ENCODE data around the gene PKP2. TPM values are rescaled to one million over a fixed set of nuclear protein-coding genes. Genes with fewer than 3 reads are reported as not detected.

The PKP2 gene
- under 1 TPM; 0.12 to 0.39 TPM for total RNA-seq

- DNase-seq (peak; percentile 20 to 34), ATAC-seq (replicated peaks in 1 of 2) (peak; percentile 78 to 81)
- no peak within 1 kb of the TSS for H3K27ac Mint-ChIP-seq
- peaks cover 64% of the 10 kb centered on the region for H3K27me3 Mint-ChIP-seq (ENCODE audit: low read depth)
- no peaks in the 10 kb centered on the region for H3K9me3 Mint-ChIP-seq
- H3K4me3 Mint-ChIP-seq, result peak within 1 kb of the TSS; percentile 76 to 84
- peaks cover 10% of the 10 kb centered on the region for H3K4me1 Mint-ChIP-seq (ENCODE audit: low read depth)
- no peaks in the 10 kb centered on the region for H3K36me3 Mint-ChIP-seq (ENCODE audit: insufficient read depth in 2 of 2)
Observed at GRCh38 chr12:32896432-32897280, at the start of gene PKP2. PKP2 (minus strand) TSS chr12:32896777; CDS start chr12:32896731, 46 bp downstream.

- no peak overlapping the region for H3K27ac Mint-ChIP-seq
- H3K9me3 Mint-ChIP-seq, result no peaks in the 10 kb centered on the region
- no peaks in the 10 kb centered on the region for H3K36me3 Mint-ChIP-seq (ENCODE audit: insufficient read depth in 2 of 2)
- no peak overlapping the region for H3K4me3 Mint-ChIP-seq
- H3K27me3 Mint-ChIP-seq (ENCODE audit: low read depth), result no peaks in the 10 kb centered on the region
- no peak for DNase-seq
- no peak for ATAC-seq (replicated peaks in 1 of 2)
- no peaks in the 10 kb centered on the region for H3K4me1 Mint-ChIP-seq (ENCODE audit: low read depth)
Observed at GRCh38 chr12:32944195-32944594, 47.6 kb upstream of the PKP2 start.

DNA sequence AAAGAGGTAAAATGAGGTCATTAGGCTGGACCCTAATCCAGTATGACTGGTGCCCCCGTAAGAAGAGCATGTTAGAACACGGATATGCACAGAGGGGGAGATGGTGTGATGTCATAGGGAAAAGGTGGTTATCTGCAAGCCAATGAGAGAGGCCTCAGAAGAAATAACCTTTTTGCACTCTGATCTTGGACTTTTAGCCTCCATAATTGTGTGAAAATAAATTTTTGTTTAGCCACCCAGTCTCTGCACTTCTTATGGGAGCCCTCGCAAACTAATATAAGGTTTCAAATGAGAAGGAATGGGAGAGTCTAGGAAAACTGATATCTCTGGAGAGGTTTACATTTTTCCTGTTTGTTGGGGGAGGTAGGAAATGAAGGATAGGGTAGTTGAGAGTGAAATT, 43.2 kb upstream of the PKP2 start:
- no peak for ATAC-seq (replicated peaks in 1 of 2)
- H3K9me3 Mint-ChIP-seq, result no peaks in the 10 kb centered on the region
- no peak for DNase-seq
- H3K4me1 Mint-ChIP-seq (ENCODE audit: low read depth), result no peaks in the 10 kb centered on the region
- H3K36me3 Mint-ChIP-seq (ENCODE audit: insufficient read depth in 2 of 2), result no peaks in the 10 kb centered on the region
- no peaks in the 10 kb centered on the region for H3K27me3 Mint-ChIP-seq (ENCODE audit: low read depth)
- H3K27ac Mint-ChIP-seq, result no peak overlapping the region
- H3K4me3 Mint-ChIP-seq, result no peak overlapping the region

GRCh38 chr12:32926963-32927362, 30.4 kb upstream of the PKP2 start:
- ATAC-seq (replicated peaks in 1 of 2), result no peak
- H3K27ac Mint-ChIP-seq, result no peak overlapping the region
- H3K36me3 Mint-ChIP-seq (ENCODE audit: insufficient read depth in 2 of 2), result no peaks in the 10 kb centered on the region

GRCh38 chr12:32926356-32926755, 29.8 kb upstream of the PKP2 start:
- H3K4me1 Mint-ChIP-seq (ENCODE audit: low read depth), result no peaks in the 10 kb centered on the region
- peaks cover under 1 to 5% of the 10 kb centered on the region in 2 donors for H3K9me3 Mint-ChIP-seq
- ATAC-seq (replicated peaks in 1 of 2) (no peak), DNase-seq (no peak)
- H3K4me3 Mint-ChIP-seq, result no peak overlapping the region
- no peaks in the 10 kb centered on the region for H3K36me3 Mint-ChIP-seq (ENCODE audit: insufficient read depth in 2 of 2)
- no peaks in the 10 kb centered on the region for H3K27me3 Mint-ChIP-seq (ENCODE audit: low read depth)
- H3K27ac Mint-ChIP-seq, result no peak overlapping the region

More at GRCh38 chr12:32926963-32927362, 30.4 kb upstream of the PKP2 start:
- no peak for DNase-seq
- Mint-ChIP-seq H3K27me3 (ENCODE audit: low read depth) (no peaks in the 10 kb centered on the region), H3K4me1 (ENCODE audit: low read depth) (no peaks in the 10 kb centered on the region), H3K4me3 (no peak overlapping the region), H3K9me3 (peaks cover 2 to 7% of the 10 kb centered on the region in 2 donors)

DNA sequence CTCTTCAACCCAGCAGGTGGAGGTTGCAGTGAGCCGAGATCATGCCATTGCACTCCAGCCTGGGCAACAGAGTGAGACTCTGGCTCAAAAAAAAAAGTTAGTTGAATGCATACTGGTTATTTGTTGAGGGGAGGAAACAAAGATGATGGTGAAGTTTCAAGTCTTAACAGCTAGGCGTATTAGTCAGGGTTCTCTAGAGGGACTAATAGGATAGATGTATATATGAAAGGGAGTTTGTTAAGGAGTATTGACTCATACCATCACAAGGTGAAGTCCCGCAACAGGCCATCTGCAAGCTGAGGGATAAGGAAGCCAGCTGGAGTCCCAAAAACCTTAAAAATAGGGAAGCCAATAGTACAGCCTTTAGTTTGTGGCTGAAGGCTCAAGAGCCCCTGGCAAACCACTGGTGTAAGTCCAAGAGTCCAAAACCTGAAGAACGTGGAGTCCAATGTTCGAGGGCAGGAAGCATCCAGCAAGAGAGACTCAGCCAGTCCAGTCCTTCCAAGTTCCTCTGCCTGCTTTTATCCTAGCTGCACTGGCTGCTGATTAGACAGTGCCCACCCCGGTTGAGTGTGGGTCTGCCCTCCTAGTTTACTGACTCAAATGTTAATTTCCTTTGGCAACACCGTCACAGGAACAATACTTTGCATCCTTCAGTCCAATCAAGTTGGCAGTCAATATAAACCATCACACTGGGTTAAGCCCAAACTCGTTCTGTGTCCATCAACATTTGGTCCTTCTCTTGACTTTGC, 26.1 kb upstream of the PKP2 start:
- no peaks in the 10 kb centered on the region for H3K27me3 Mint-ChIP-seq (ENCODE audit: low read depth)
- H3K27ac Mint-ChIP-seq, result no peak overlapping the region
- H3K36me3 Mint-ChIP-seq (ENCODE audit: insufficient read depth in 2 of 2), result no peaks in the 10 kb centered on the region
- ATAC-seq (replicated peaks in 1 of 2) (no peak), DNase-seq (no peak)
- peaks cover 0 to 2% of the 10 kb centered on the region in 2 donors for H3K9me3 Mint-ChIP-seq
- no peaks in the 10 kb centered on the region for H3K4me1 Mint-ChIP-seq (ENCODE audit: low read depth)
- H3K4me3 Mint-ChIP-seq, result no peak overlapping the region

DNA sequence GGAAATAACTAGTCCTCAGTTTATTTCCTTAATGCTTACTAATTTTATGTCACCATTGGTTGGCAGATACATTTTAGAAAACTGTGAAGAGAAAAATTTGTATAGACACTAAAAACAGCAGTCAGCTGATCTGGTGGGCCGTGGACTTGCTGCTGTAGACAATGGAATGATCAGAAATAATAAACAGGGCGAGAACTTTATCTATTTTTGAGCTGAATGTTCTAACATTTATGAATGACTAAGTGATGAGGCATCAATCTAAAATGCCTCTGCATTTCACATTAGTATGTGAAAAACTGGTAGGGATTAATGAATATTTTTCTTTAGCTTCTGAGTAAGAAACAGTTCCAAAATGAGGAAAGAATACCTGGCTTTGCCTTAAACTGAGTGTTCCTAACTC, 24.8 kb upstream of the PKP2 start:
- DNase-seq (no peak), ATAC-seq (replicated peaks in 1 of 2) (no peak)
- Mint-ChIP-seq H3K27ac (no peak overlapping the region), H3K36me3 (ENCODE audit: insufficient read depth in 2 of 2) (no peaks in the 10 kb centered on the region), H3K9me3 (no peaks in the 10 kb centered on the region), H3K27me3 (ENCODE audit: low read depth) (no peaks in the 10 kb centered on the region), H3K4me3 (no peak overlapping the region), H3K4me1 (ENCODE audit: low read depth) (no peaks in the 10 kb centered on the region)

GRCh38 chr12:32920506-32921085, 24.0 kb upstream of the PKP2 start:
- no peak for DNase-seq
- Mint-ChIP-seq H3K36me3 (ENCODE audit: insufficient read depth in 2 of 2) (no peaks in the 10 kb centered on the region), H3K9me3 (no peaks in the 10 kb centered on the region), H3K27me3 (ENCODE audit: low read depth) (no peaks in the 10 kb centered on the region), H3K4me3 (no peak overlapping the region), H3K27ac (no peak overlapping the region), H3K4me1 (ENCODE audit: low read depth) (no peaks in the 10 kb centered on the region)
- no peak for ATAC-seq (replicated peaks in 1 of 2)

DNA sequence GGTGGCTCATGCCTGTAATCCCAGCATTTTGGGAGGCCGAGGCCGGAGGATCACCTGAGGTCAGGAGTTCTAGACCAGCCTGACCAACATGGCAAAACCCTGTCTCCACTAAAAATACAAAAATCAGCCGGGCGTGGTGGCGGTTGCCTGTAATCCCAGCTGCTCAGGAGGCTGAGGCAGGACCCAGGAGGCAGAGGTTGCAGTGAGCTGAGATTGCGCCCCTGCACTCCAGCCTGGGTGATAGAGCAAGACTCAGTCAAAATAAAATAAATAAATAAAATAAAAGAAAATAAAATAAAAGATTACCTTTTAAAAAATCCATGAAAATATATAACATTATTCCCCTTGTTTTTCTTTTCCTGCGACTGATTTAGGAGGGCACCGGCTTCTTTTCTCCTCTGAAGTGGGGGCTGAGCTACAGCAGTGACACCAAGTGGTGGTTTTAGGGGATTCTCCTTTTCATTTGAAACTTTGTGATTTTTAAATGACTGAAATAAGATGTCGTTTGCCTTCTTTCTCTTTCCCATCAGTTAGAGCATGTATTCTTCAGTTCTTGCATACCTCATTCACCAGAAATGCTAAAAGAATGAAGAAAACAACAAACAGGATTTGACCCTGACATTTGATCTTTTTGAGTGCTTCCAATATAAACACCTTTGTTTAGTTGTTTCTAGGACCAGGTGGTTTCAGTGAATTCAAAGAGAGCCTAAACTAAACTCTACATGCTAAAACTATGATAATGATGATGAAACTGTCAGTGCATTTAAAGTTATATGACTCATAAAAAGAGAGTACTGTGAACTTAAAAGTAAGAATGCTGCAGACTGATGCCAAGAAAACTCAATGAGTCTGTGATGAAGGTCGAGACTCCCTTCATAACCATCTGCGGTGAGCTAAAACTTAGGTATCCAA, 22.6 kb upstream of the PKP2 start:
- Mint-ChIP-seq H3K4me3 (no peak overlapping the region), H3K4me1 (ENCODE audit: low read depth) (no peaks in the 10 kb centered on the region), H3K36me3 (ENCODE audit: insufficient read depth in 2 of 2) (no peaks in the 10 kb centered on the region), H3K27me3 (ENCODE audit: low read depth) (no peaks in the 10 kb centered on the region), H3K27ac (no peak overlapping the region), H3K9me3 (no peaks in the 10 kb centered on the region)
- DNase-seq, result peak in 1 of 2 donors; percentile 3
- no peak for ATAC-seq (replicated peaks in 1 of 2)

DNA sequence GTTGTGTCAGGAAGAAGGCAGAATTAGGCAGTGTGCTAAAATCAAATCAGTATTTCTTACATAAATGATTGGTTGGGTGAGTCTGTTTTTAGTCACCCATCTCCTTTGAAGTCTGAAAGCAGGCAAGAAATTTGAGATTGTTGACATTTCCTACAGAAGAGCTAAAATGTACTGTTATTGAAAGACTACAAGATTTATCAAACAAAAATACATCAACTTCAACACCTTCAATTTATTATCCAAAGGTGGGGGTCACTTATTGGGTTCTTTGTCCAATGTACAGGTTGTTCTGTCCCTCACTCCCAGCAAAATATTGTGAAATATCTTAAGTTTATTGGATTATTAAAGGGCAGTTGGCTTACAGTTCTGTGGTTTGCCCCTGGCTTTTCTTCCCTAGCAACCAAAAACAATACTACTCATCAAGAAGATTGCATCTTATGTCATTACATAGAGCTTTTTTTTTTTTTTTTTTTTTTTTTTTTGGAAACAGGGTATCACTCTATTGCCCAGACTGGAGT, 20.6 kb upstream of the PKP2 start:
- DNase-seq, result no peak
- no peaks in the 10 kb centered on the region for H3K36me3 Mint-ChIP-seq (ENCODE audit: insufficient read depth in 2 of 2)
- no peak overlapping the region for H3K27ac Mint-ChIP-seq
- ATAC-seq (replicated peaks in 1 of 2), result no peak
- no peaks in the 10 kb centered on the region for H3K9me3 Mint-ChIP-seq
- no peaks in the 10 kb centered on the region for H3K4me1 Mint-ChIP-seq (ENCODE audit: low read depth)
- H3K4me3 Mint-ChIP-seq, result no peak overlapping the region
- H3K27me3 Mint-ChIP-seq (ENCODE audit: low read depth), result no peaks in the 10 kb centered on the region

GRCh38 chr12:32907898-32908476, 11.4 kb upstream of the PKP2 start:
- Mint-ChIP-seq H3K36me3 (ENCODE audit: insufficient read depth in 2 of 2) (no peaks in the 10 kb centered on the region), H3K4me3 (no peak overlapping the region), H3K9me3 (no peaks in the 10 kb centered on the region), H3K27me3 (ENCODE audit: low read depth) (peaks cover 20% of the 10 kb centered on the region), H3K27ac (no peak overlapping the region), H3K4me1 (ENCODE audit: low read depth) (no peaks in the 10 kb centered on the region)
- no peak for DNase-seq
- ATAC-seq (replicated peaks in 1 of 2), result no peak

DNA sequence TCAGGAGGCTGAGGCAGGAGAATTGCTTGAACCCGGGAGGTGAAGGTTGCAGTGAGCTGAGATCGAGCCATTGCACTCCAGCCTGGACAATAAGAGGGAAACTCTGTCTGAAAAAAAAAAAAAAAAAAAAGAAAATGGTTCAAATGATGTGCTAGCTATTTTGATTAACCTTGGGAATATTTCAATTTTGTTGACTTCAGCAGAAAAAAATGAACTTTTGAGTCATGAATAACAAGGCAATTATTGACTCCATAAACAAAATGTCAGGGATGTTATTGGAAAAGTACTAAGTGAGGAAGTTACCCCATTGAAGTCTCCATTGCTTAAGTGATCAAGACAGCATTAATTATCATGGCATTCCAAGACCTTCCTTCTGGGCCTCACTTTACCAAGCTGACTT, 10.6 kb upstream of the PKP2 start:
- no peak overlapping the region for H3K27ac Mint-ChIP-seq
- H3K27me3 Mint-ChIP-seq (ENCODE audit: low read depth), result peaks cover 20% of the 10 kb centered on the region
- DNase-seq (no peak), ATAC-seq (replicated peaks in 1 of 2) (no peak)
- no peaks in the 10 kb centered on the region for H3K4me1 Mint-ChIP-seq (ENCODE audit: low read depth)
- no peaks in the 10 kb centered on the region for H3K36me3 Mint-ChIP-seq (ENCODE audit: insufficient read depth in 2 of 2)
- H3K4me3 Mint-ChIP-seq, result no peak overlapping the region
- H3K9me3 Mint-ChIP-seq, result no peaks in the 10 kb centered on the region
